ENCODE measurements around the gene CLK2. TPM values are rescaled to one million over a fixed set of nuclear protein-coding genes. Genes with fewer than 3 reads are reported as not detected.
"Not testable (repeated sequence)": the region's sequence is repeated elsewhere in the genome, so short reads cannot be mapped to it uniquely, and the experiment has no call there.

The CLK2 gene
- total and polyA plus RNA-seq, 2 of the 13 experiments (the other 11 are each of a cell fraction or from before 2014, with no cell fraction given), result 20.1 to 73.5 TPM

DNA sequence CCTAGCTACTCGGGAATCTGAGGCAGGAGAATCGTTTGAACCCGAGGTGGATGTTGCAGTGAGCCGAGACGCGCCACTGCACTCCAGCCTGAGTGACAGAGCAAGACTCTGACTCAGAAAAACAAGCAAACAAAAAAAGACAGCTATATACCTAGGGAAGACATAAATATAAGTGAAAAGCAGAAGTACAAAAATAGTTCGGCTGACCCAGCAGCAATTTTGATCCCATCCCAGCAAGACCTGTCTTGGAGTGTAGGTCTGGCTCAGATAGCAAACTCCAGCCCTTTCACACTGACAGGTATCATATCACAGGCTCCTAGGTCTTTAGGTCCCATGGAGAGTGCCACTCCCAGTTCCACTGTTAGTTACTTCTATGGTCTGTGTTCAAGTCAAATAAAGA is 50.3 kb downstream of the CLK2 start (continued):
- TF ChIP-seq, protein P1, sequence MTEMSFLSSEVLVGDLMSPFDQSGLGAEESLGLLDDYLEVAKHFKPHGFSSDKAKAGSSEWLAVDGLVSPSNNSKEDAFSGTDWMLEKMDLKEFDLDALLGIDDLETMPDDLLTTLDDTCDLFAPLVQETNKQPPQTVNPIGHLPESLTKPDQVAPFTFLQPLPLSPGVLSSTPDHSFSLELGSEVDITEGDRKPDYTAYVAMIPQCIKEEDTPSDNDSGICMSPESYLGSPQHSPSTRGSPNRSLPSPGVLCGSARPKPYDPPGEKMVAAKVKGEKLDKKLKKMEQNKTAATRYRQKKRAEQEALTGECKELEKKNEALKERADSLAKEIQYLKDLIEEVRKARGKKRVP (CRISPR knock-in tag; IDR thresholded peaks at IDR 0.05), result no peak
- no peak for TF ChIP-seq HHEX (CRISPR knock-in tag; IDR thresholded peaks at IDR 0.05)
- TF ChIP-seq TCF12 (IDR thresholded peaks at IDR 0.05), result no peak
- TF ChIP-seq TCF12 (CRISPR knock-in tag; IDR thresholded peaks at IDR 0.05), result no peak
- no peak for TF ChIP-seq CREB1 (IDR thresholded peaks at IDR 0.05)
- no peak for TF ChIP-seq CREB1 (CRISPR knock-in tag; IDR thresholded peaks at IDR 0.05)
- TF ChIP-seq ZFP91 (CRISPR knock-in tag; IDR thresholded peaks at IDR 0.05; ENCODE audit: borderline replicate concordance), result no peak
- TF ChIP-seq KDM2A (CRISPR knock-in tag; IDR thresholded peaks at IDR 0.05; ENCODE audit: borderline replicate concordance, low read depth), result no peak
- TF ChIP-seq AKAP8 (CRISPR knock-in tag; IDR thresholded peaks at IDR 0.05), result no peak
- TF ChIP-seq ARHGAP35 (CRISPR knock-in tag; IDR thresholded peaks at IDR 0.05; ENCODE audit: borderline replicate concordance), result no peak
- TF ChIP-seq RCOR2 (CRISPR knock-in tag; IDR thresholded peaks at IDR 0.05), result no peak
- TF ChIP-seq JARID2 (CRISPR knock-in tag; IDR thresholded peaks at IDR 0.05; ENCODE audit: insufficient replicate concordance), result no peak

- CTCF ChIA-PET (ENCODE audit: low intra/inter-chr PET ratio, low total read pairs); DNase-seq (ENCODE audit: low spot score); BruUV-seq (replicated peaks): not testable (repeated sequence)
Observed at GRCh38 chr1:155220211-155220965, 52.9 kb downstream of the CLK2 start.

More at GRCh38 chr1:155220211-155220965, 52.9 kb downstream of the CLK2 start:
- ATAC-seq; H3K27me3 ChIP-seq (ENCODE audit: control insufficient read depth in 1 of 2, insufficient read depth in 2 of 2, low read length in 2 of 2); FAIRE-seq; H4K20me1 ChIP-seq (ENCODE audit: insufficient read depth, low read length); H3K4me1 ChIP-seq (ENCODE audit: insufficient read depth, low read length); H3K9me3 ChIP-seq (ENCODE audit: low read length); H3K79me2 ChIP-seq (ENCODE audit: insufficient read depth, low read length); H2AFZ ChIP-seq (ENCODE audit: low read length); H3K27ac ChIP-seq (ENCODE audit: extremely low read length, insufficient read depth, low read length); H3K4me2 ChIP-seq (ENCODE audit: low read depth, low read length); H3K4me3 ChIP-seq (replicated peaks in 1 of 3; ENCODE audit: insufficient read depth in 1 of 3, low read depth in 2 of 3, low read length in 3 of 3); H3K9ac ChIP-seq (ENCODE audit: insufficient read depth, low read depth, low read length); intact Hi-C loops (cut with micrococcal nuclease; ENCODE audit: unreplicated experiment); H3K36me3 ChIP-seq (replicated peaks in 1 of 2; ENCODE audit: control insufficient read depth in 1 of 2, insufficient read depth in 2 of 2, low read length in 2 of 2); in situ Hi-C loops (cut with HindIII; ENCODE audit: extremely low pct_ligation_motif_present, low pct_unique_long_range_greater_than_20kb); POLR2A ChIA-PET: not testable (repeated sequence)
- WGBS (ENCODE audit: low lambda C conversion rate), result 90% methylated on average over 10 of the region's 10 CpGs

Measured in HepG2 (cell line).